Stimulated activated CD4-positive, alpha-beta T cell treated with anti-CD3 and anti-CD28 coated beads, Interleukin-15, amount 100 ng/mL, for 48 hours (primary cell): ENCODE data around the gene CSPG4.
"Not testable (repeated sequence)": the region's sequence is repeated elsewhere in the genome, so short reads cannot be mapped to it uniquely, and the experiment has no call there.

Experiments used
- DNase-seq, 2 donors: peaks; one replicate each; pipeline ENCODE4 v3.0.0-alpha.2; 2020; ENCODE audit warnings: low read depth in 2 of 2

Gene CSPG4

GRCh38 chr15:75725006-75725718, 12.5 kb upstream of the CSPG4 start:
- DNase-seq, result no peak

GRCh38 chr15:75723847-75724660, 11.4 kb upstream of the CSPG4 start:
- peak; percentile 21 to 30 for DNase-seq

GRCh38 chr15:75723171-75723846, 10.7 kb upstream of the CSPG4 start:
- no peak for DNase-seq

- DNase-seq, result no peak
Measured at GRCh38 chr15:75721923-75722870, 9.5 kb upstream of the CSPG4 start.

- DNase-seq, result no peak
Measured at GRCh38 chr15:75721480-75721922, 8.9 kb upstream of the CSPG4 start.

- peak; percentile 33 to 48 for DNase-seq
Measured at GRCh38 chr15:75720787-75721479, 8.3 kb upstream of the CSPG4 start.

- no peak for DNase-seq
Measured at GRCh38 chr15:75720297-75720696, 7.6 kb upstream of the CSPG4 start.

GRCh38 chr15:75718328-75718727, 5.7 kb upstream of the CSPG4 start:
- DNase-seq, result no peak

GRCh38 chr15:75717001-75717400, 4.4 kb upstream of the CSPG4 start:
- DNase-seq, result not testable (repeated sequence)

GRCh38 chr15:75716249-75716950, 3.8 kb upstream of the CSPG4 start:
- DNase-seq, result not testable (repeated sequence)

- not testable (repeated sequence) for DNase-seq
Measured at GRCh38 chr15:75715312-75715832, 2.7 kb upstream of the CSPG4 start.

GRCh38 chr15:75714195-75714594, 1.5 kb upstream of the CSPG4 start:
- no peak for DNase-seq

GRCh38 chr15:75713338-75713895, 769 bp upstream of the CSPG4 start:
- no peak for DNase-seq

- not testable (repeated sequence) for DNase-seq
Measured at GRCh38 chr15:75711495-75711894, 1.2 kb downstream of the CSPG4 start.

GRCh38 chr15:75710874-75711273, 1.8 kb downstream of the CSPG4 start:
- not testable (repeated sequence) for DNase-seq

GRCh38 chr15:75709458-75709857, 3.2 kb downstream of the CSPG4 start:
- not testable (repeated sequence) for DNase-seq

- DNase-seq, result no peak
Measured at GRCh38 chr15:75706682-75706954, 6.0 kb downstream of the CSPG4 start.

- no peak for DNase-seq
Measured at GRCh38 chr15:75705854-75706681, 6.6 kb downstream of the CSPG4 start.

GRCh38 chr15:75705375-75705774, 7.3 kb downstream of the CSPG4 start:
- DNase-seq, result not testable (repeated sequence)
